Stimulated activated CD8-positive, alpha-beta memory T cell treated with anti-CD3 and anti-CD28 coated beads, Interleukin-2, amount 100 ng/mL, for 48 hours (primary cell): Measurements from ENCODE around the gene SNCAIP.

Source experiments
- DNase-seq, 2 donors: peaks; one replicate each; pipeline ENCODE4 v3.0.0-alpha.2; 2020; ENCODE audit warnings: low read depth in 2 of 2

Gene SNCAIP

GRCh38 chr5:122311961-122312590 is at the start of gene SNCAIP:
Gene SNCAIP (plus strand): TSS chr5:122312237. CDS start chr5:122391135, 78,898 bp downstream.
- DNase-seq, result no peak

GRCh38 chr5:122263352-122264030 is 48.5 kb upstream of the SNCAIP start:
- DNase-seq, result no peak

GRCh38 chr5:122264610-122265009 is 47.4 kb upstream of the SNCAIP start:
- DNase-seq, result no peak

GRCh38 chr5:122267185-122267584 is 44.9 kb upstream of the SNCAIP start:
- DNase-seq, result no peak

DNA sequence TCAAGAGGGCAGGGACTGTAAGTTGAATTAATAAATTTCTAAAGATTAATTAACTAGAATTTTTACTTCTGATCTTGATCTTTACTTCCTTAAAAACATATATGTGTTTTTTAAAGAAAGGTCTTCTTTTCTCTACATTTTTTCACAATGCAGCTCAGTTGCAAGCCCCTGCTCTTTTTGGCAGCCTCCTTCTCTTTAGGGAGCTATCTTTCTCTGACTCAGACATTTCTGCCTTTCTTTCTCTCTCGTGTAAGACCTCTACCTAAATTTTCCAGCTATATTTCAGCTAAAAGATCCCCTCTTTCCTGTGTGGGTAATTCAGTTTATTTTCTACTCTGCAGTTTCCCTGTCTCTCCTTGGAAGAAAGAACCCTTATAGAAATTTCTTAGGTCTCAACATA is 38.3 kb upstream of the SNCAIP start:
- DNase-seq, result no peak

DNA sequence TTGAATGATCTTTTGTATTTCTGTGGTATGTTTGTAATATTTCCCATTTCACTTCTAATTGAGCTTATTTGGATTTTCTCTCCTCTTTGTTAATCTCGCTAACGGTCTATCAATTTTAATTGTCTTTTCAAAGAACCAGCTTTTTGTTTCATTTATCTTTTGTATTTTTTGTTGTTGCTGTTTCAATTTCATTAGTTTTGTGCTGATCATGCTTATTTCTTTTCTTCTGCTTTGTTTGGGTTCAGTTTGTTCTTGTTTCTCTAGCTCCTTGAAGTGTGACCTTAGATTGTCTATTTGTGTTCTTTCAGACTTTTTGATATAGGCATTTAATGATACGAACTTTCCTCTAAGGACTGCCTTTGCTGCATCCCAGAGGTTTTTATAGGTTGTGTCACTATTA is 28.4 kb upstream of the SNCAIP start:
- no peak for DNase-seq

- DNase-seq, result no peak
Measured at GRCh38 chr5:122286541-122286940, 25.5 kb upstream of the SNCAIP start.

GRCh38 chr5:122287101-122287500 is 24.9 kb upstream of the SNCAIP start:
- DNase-seq, result no peak

- DNase-seq, result no peak
Measured at GRCh38 chr5:122291000-122291901, 20.8 kb upstream of the SNCAIP start.

DNA sequence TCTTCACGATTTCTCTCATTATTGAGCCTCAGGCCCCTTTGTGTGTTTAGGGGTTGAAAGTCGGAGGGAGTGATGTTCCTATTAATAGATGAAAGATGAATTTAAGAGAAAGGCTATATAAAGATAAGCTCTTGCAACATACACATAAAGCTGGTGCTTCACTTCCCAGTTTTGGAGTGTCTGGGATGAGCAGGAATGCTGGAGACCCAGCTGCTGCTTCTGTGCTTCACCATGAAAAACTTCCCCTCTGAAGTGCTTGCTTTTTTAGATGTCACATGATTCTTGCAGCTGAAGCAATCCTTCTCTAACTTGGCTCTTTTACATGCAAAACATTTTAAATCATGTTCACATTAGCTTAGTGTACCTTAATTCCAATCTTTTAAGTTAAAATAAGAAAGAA is 19.7 kb upstream of the SNCAIP start:
- no peak for DNase-seq

GRCh38 chr5:122295138-122295537 is 16.9 kb upstream of the SNCAIP start:
- no peak for DNase-seq

GRCh38 chr5:122296871-122297270 is 15.2 kb upstream of the SNCAIP start:
- DNase-seq, result no peak

DNA sequence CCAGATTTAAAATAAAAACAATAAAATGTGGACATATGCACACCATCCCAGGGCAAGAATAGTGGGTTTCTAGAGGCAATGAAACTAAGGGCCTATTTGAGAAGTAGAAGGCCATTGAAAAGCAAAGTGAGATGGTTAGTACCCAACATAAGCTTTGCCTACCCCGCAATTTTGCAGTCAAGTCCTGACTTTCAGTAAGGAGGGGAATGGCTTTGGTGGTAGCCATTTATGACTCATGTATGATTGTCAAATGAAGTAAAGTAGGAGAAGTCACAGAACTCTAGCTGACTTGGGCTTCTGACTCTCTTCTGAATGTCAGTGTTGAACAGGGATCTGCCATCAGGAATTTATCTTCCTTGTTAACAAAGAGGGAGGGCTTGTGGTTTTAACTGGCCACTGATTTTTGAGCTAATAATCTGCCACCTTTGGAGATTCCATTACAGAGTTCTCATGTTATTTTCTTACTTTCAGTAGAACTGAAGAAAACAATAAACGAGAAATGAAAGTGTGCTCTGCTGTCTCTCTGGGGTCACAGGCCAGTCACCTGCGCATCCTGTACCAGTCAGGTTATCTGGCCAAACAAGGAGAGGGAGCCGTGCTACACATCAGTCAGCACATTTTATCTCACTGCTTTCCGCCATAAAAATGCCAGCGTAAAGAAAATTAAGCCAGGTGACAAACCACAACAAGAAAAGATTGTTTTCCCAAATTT is 14.3 kb upstream of the SNCAIP start:
- DNase-seq, result no peak

DNA sequence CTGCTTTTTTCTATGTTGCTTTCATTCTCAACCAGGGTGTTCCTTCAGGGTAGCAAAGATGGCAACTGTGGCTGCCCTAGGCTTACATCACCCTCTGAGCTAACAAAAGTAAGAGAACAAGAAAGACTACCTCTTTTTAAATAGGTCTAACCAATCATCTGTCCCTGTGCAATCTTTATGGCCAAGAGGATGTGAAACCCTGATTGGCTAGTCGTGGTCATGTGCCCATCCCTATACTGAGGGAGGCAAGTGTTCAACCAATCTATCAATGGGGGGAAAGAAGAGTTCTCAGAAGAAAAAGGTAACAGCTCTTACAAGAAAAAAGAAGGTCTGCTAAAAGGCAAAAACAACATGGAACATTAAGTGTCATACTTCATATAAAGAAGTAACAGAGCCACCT is 11.7 kb upstream of the SNCAIP start:
- DNase-seq, result no peak

DNA sequence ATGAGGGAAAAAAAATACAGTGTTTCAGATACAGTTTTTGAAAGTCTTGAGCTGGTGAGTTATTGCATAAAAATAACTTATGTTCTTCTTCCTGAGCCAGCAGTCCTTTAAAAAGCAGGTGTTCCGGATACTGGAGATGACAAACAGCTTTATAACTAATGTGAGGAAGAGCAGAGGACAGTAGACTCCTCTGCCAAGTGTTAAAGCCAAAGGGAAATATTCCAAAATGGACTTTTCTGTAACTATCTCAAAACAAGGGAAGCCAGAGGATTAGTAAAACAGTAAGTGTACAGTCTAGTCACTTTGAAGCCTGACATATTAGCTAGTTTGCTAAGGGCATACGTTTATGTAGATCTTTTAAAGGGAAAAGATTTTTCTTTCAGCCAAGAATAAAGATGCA is 11.0 kb upstream of the SNCAIP start:
- no peak for DNase-seq

DNA sequence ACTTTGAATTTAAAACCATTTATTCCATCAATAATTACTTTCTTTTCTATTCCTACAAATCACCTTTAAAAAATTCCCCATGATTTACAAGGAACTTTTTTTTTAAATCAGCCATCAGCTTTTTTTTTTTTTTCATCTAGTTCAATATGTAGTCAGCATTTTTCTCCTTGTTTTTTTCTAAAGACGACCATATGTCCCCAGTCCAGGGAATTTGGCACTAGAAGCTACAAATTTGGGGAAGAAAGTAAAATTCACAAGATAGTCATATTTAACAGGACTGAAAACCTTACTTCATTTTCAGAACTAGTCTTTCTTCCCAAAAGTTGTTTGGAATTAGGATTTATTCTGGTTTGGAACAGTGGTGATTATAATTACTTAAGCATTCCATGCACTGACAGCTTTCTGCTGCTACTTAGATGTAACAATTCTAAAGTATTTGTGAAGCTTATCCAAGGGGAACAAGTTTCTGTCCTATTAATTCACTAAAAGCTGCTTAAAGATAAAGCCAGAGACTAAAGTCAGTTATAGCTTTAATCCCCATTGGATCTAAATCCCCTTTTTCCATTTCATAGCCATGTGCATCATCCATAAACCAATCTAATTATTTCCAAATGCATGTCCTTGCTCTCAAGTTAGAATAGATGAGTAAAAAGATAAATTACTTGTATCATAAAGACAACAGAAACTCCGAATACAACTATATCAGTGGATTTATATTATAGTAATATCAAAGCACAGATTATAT is 7.4 kb upstream of the SNCAIP start:
- no peak for DNase-seq

DNA sequence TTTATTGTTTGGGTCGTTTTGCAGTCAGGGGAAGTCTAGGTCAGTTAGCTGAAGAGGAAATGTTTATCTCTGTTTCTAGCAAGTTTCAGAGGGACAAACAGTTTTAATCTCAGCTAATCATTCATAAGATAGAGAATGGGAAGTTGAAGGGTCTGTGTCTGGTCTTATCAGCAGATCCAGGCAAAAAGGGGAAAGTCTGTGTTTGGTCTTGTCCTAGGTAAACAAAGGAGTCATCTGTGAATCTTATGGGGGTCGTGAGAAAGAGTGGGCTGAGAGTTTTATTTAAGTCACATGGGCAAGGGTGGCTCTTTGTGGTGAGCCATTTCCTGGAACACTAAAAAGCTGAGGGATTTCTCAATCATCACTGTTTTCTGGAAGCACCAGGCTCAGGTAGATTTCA is 5.6 kb upstream of the SNCAIP start:
- no peak for DNase-seq

GRCh38 chr5:122310889-122311288 is 1.1 kb upstream of the SNCAIP start:
- no peak for DNase-seq

- DNase-seq, result no peak
Measured at GRCh38 chr5:122311497-122311960, 508 bp upstream of the SNCAIP start.

DNA sequence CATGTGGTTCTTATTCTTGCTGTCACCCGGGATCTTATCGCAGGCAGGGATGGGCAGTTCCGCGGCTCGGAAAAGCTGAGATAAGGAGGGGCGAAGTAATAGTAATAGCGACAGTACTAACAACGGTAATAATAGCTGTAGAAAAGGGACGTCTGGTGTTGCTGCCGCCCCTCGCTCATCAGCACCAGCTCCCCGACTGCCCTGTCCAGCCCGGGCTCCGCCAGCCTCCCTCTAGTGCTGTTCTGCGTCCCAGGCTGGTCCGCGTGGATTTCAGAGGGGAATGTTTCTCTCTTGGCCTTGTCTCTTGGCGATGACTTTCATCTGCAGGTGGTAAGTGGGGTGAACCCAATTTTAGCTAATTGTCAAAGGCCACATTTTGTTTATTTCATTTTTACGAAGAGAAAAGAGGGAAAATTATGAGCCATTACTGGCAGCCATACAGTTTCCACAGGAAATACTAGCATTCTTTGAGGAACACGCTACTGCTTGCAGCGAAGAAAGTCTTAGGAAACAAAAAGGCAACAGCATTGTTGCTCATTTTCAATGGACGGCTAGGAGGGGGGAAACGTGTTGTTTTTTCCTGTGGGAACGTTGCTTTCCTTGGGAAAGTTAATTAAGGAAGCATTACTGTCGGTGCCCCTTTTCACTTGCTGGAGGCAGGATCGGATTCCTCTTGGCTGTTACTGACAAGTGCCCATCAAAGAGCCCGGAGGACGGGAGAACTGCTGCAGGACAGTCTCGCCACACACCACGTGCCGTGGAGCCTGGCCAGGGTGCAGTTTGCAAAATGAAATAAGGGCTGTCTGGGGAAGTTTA is 762 bp downstream of the SNCAIP start:
- DNase-seq, result no peak
